Endothelial cell of umbilical vein (primary cell): ENCODE measurements around the gene RNF144B.

Experiments used
- GATA2 ChIP-seq: IDR thresholded peaks from 2 replicates; pipeline ENCODE4 v1.7.0; 2011; ENCODE audit warnings: low read depth, mild to moderate bottlenecking, moderate library complexity, mixed read lengths, low read length; ENCODE audit not compliant: insufficient read length, insufficient read depth
- TF ChIP-seq, protein P1 (sequence below), 2 donors: IDR thresholded peaks; 1 replicate in 1 of 2; 2 replicates in 1 of 2; pipeline ENCODE4 v1.5.1; 2011; ENCODE audit warnings: low read length in 2 of 2, mild to moderate bottlenecking in 2 of 2, moderate library complexity in 2 of 2, control low read depth in 1 of 2, inconsistent platforms in 1 of 2, low read depth in 1 of 2; ENCODE audit not compliant: insufficient read depth in 1 of 2; ENCODE audit errors: extremely low read depth in 1 of 2

DNA sequence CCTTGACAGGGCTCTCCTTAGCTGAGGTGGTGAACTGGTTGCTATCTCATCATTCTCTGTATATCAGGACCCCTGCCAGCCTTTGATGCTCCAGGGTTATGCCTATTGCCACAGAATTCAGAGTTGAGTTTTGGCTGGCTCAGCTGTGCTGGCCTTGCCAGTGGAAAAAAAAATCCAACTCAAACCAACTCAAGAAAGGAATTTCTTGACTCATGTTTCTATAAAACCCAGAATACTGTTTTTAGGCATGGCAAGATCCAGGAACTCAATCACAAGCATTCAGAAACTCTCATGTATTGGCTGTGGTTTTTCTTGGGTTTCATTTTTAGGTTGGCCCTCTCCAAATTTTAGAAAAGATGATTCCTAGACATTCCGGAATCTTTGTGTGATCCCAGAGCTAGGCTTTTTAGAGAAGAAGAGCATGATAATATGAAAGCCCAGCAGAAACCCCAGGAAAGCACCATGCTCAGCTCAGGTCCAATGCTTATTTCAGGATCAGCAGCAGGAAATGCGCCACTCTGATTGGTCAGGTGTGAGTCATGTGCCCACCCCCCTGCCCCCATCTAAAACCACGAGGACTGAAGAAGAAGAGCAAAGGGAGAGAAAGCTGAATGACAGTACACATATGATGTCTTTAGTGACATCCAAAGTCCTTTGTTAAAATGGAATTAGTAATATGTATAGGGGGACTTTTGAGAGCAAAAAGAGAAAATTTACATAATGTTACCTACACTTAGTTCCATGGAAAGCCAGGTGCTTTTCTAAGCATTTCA lies 122.9 kb downstream of the RNF144B start:
- TF ChIP-seq, protein P1, sequence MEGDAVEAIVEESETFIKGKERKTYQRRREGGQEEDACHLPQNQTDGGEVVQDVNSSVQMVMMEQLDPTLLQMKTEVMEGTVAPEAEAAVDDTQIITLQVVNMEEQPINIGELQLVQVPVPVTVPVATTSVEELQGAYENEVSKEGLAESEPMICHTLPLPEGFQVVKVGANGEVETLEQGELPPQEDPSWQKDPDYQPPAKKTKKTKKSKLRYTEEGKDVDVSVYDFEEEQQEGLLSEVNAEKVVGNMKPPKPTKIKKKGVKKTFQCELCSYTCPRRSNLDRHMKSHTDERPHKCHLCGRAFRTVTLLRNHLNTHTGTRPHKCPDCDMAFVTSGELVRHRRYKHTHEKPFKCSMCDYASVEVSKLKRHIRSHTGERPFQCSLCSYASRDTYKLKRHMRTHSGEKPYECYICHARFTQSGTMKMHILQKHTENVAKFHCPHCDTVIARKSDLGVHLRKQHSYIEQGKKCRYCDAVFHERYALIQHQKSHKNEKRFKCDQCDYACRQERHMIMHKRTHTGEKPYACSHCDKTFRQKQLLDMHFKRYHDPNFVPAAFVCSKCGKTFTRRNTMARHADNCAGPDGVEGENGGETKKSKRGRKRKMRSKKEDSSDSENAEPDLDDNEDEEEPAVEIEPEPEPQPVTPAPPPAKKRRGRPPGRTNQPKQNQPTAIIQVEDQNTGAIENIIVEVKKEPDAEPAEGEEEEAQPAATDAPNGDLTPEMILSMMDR (IDR thresholded peaks at IDR 0.05; ENCODE audit: extremely low read depth in 1 of 2, insufficient read depth in 1 of 2, low read depth in 1 of 2, low read length in 2 of 2) = no peak
- no peak for TF ChIP-seq GATA2
